GM19438 (cell line): ENCODE data around the gene INPP5F.
A peak's percentile ranks its signal among the peaks of the same experiment; 100 is the strongest.
"Not testable (repeated sequence)": the region's sequence is repeated elsewhere in the genome, so short reads cannot be mapped to it uniquely, and the experiment has no call there.

ENCODE experiments used
- ATAC-seq: cut with Tn5 transposase; IDR thresholded peaks from one replicate; pipeline ENCODE4 v1.9.1; 2021; ENCODE audit warnings: low read depth; ENCODE audit not compliant: unreplicated experiment

Gene INPP5F

GRCh38 chr10:119769886-119770285, 44.0 kb downstream of the INPP5F start:
- no peak for ATAC-seq

GRCh38 chr10:119770928-119771327, 45.1 kb downstream of the INPP5F start:
- no peak for ATAC-seq

- no peak for ATAC-seq
Observed at GRCh38 chr10:119772334-119772733, 46.5 kb downstream of the INPP5F start.

- ATAC-seq = not testable (repeated sequence)
Observed at GRCh38 chr10:119773041-119773440, 47.2 kb downstream of the INPP5F start.

GRCh38 chr10:119775529-119775928, 49.7 kb downstream of the INPP5F start:
- ATAC-seq = no peak

- no peak for ATAC-seq
Observed at GRCh38 chr10:119776536-119776935, 50.7 kb downstream of the INPP5F start.

- no peak for ATAC-seq
Observed at GRCh38 chr10:119777686-119778085, 51.8 kb downstream of the INPP5F start.

GRCh38 chr10:119778776-119779445, 53.1 kb downstream of the INPP5F start:
- no peak for ATAC-seq

- ATAC-seq = no peak
Observed at GRCh38 chr10:119780879-119781480, 55.1 kb downstream of the INPP5F start.

- ATAC-seq = no peak
Observed at GRCh38 chr10:119781498-119781897, 55.6 kb downstream of the INPP5F start.

GRCh38 chr10:119782981-119783664, 57.3 kb downstream of the INPP5F start:
- no peak for ATAC-seq

GRCh38 chr10:119783665-119784027, 57.8 kb downstream of the INPP5F start:
- no peak for ATAC-seq

GRCh38 chr10:119784340-119785067, 58.7 kb downstream of the INPP5F start:
- ATAC-seq = no peak

GRCh38 chr10:119786117-119786769, 60.4 kb downstream of the INPP5F start:
- no peak for ATAC-seq

GRCh38 chr10:119795101-119795500, 69.3 kb downstream of the INPP5F start:
- ATAC-seq = not testable (repeated sequence)

GRCh38 chr10:119796039-119796438, 70.2 kb downstream of the INPP5F start:
- ATAC-seq = no peak

- ATAC-seq = no peak
Observed at GRCh38 chr10:119801176-119801575, 75.3 kb downstream of the INPP5F start.

GRCh38 chr10:119801998-119802538, 76.2 kb downstream of the INPP5F start:
- peak; percentile 87 for ATAC-seq

GRCh38 chr10:119803264-119803663, 77.4 kb downstream of the INPP5F start:
- no peak for ATAC-seq

- ATAC-seq = no peak
Observed at GRCh38 chr10:119805702-119806230, 79.9 kb downstream of the INPP5F start.
